WTC11 (cell line): ENCODE results near the gene SLC43A3. TPM values are rescaled to one million over a fixed set of nuclear protein-coding genes. Genes with fewer than 3 reads are reported as not detected.

ENCODE experiments used
- ATAC-seq: fragments of 200-7000 bp; cut with Tn5 transposase; 2 replicates; pipeline ENCODE4 v1.10.0; 2021; ENCODE audit warnings: mild to moderate bottlenecking, moderate library complexity
- CTCF ChIA-PET: fragments of 300-600 bp; sonication (Branson Sonifier 250); formaldehyde crosslinking; loops from one replicate; lab custom pipeline; 2021; ENCODE audit warnings: antibody characterized with exemption; lab: Charles Lee
- POLR2A ChIA-PET: fragments of 350-600 bp; sonication (Branson Sonifier 250); formaldehyde crosslinking; loops from one replicate; lab custom pipeline; 2021; ENCODE audit warnings: antibody characterized with exemption; lab: Charles Lee
- DNase-seq: peaks from one replicate; pipeline ENCODE4 v3.0.0; 2021; ENCODE audit warnings: low spot score
- H3K27ac Mint-ChIP-seq: 2 replicates; pipeline ENCODE4 v1.8.0; 2021; ENCODE audit warnings: mixed read lengths
- H3K27me3 Mint-ChIP-seq: 2 replicates; pipeline ENCODE4 v1.8.0; 2021; ENCODE audit warnings: low read depth, mild to moderate bottlenecking, moderate library complexity, mixed read lengths
- H3K36me3 Mint-ChIP-seq: 2 replicates; pipeline ENCODE4 v1.8.0; 2021; ENCODE audit warnings: mixed read lengths
- H3K4me1 Mint-ChIP-seq: 2 replicates; pipeline ENCODE4 v1.8.0; 2022; ENCODE audit warnings: mixed read lengths
- H3K4me3 Mint-ChIP-seq: 2 replicates; pipeline ENCODE4 v1.8.0; 2021; ENCODE audit warnings: mild to moderate bottlenecking, moderate library complexity, mixed read lengths
- H3K9me3 Mint-ChIP-seq: 2 replicates; pipeline ENCODE4 v1.8.0; 2021; ENCODE audit warnings: mixed read lengths
- CREB1 ChIP-seq: sonication (generic); formaldehyde crosslinking; IDR thresholded peaks from 2 replicates; pipeline ENCODE4 v1.8.0; 2023; ENCODE audit warnings: mild to moderate bottlenecking, missing genetic modification reagents
- ESRRA ChIP-seq: sonication (generic); formaldehyde crosslinking; IDR thresholded peaks from 2 replicates; pipeline ENCODE4 v1.8.1; 2022; ENCODE audit warnings: mild to moderate bottlenecking, missing genetic modification reagents, borderline replicate concordance
- FOXK1 ChIP-seq: sonication (generic); formaldehyde crosslinking; IDR thresholded peaks from 2 replicates; pipeline ENCODE4 v1.8.0; 2022; ENCODE audit warnings: mild to moderate bottlenecking, moderate library complexity, missing genetic modification reagents
- NFE2L1 ChIP-seq: sonication (generic); formaldehyde crosslinking; IDR thresholded peaks from 2 replicates; pipeline ENCODE4 v1.8.1; 2023; ENCODE audit warnings: missing genetic modification reagents
- NFYB ChIP-seq: sonication (generic); formaldehyde crosslinking; conservative IDR thresholded peaks from 2 replicates; pipeline ENCODE4 v1.8.0; 2022; ENCODE audit warnings: low read depth, missing genetic modification reagents
- NR3C1 ChIP-seq: sonication (generic); formaldehyde crosslinking; conservative IDR thresholded peaks from 2 replicates; pipeline ENCODE4 v1.8.1; 2023; ENCODE audit warnings: low read depth, mild to moderate bottlenecking, missing genetic modification reagents
- OVOL2 ChIP-seq: fragments of 250-450 bp; sonication (Bioruptor Pico); IDR thresholded peaks from 2 replicates; pipeline ENCODE4 v1.9.0; 2021; ENCODE audit warnings: mild to moderate bottlenecking, borderline replicate concordance
- SMAD3 ChIP-seq: sonication (generic); formaldehyde crosslinking; IDR thresholded peaks from 2 replicates; pipeline ENCODE4 v1.8.0; 2022; ENCODE audit warnings: missing genetic modification reagents, mild to moderate bottlenecking, borderline replicate concordance
- SOX15 ChIP-seq: fragments of 250-450 bp; sonication (Bioruptor Pico); IDR thresholded peaks from 2 replicates; pipeline ENCODE4 v1.9.0; 2021; ENCODE audit warnings: mild to moderate bottlenecking
- SP1 ChIP-seq: sonication (generic); formaldehyde crosslinking; conservative IDR thresholded peaks from 2 replicates; pipeline ENCODE4 v1.8.1; 2022; ENCODE audit warnings: missing genetic modification reagents
- TCF7 ChIP-seq: sonication (generic); formaldehyde crosslinking; IDR thresholded peaks from 2 replicates; pipeline ENCODE4 v1.8.0; 2022; ENCODE audit warnings: mild to moderate bottlenecking, low read depth, missing genetic modification reagents, moderate library complexity
- TEAD4 ChIP-seq: sonication (generic); formaldehyde crosslinking; IDR thresholded peaks from 2 replicates; pipeline ENCODE4 v1.8.0; 2022; ENCODE audit warnings: mild to moderate bottlenecking, missing genetic modification reagents
- ZNF416 ChIP-seq: fragments of 250-450 bp; sonication (Bioruptor Pico); IDR thresholded peaks from 2 replicates; pipeline ENCODE4 v1.9.0; 2021; ENCODE audit warnings: mild to moderate bottlenecking, inconsistent platforms
- total RNA-seq: library from RNA; stranded (reverse); gene quantifications from 3 replicates; pipeline ENCODE4 v1.2.3, GENCODE V29; 2021
- TF ChIP-seq, protein P1 (sequence below): sonication (generic); formaldehyde crosslinking; IDR thresholded peaks from 2 replicates; pipeline ENCODE4 v1.8.0; 2023; ENCODE audit warnings: mild to moderate bottlenecking, missing genetic modification reagents
- TF ChIP-seq, protein P2 (sequence below): sonication (generic); formaldehyde crosslinking; IDR thresholded peaks from 2 replicates; pipeline ENCODE4 v1.8.1; 2023; ENCODE audit warnings: mild to moderate bottlenecking, missing genetic modification reagents, moderate library complexity
- TF ChIP-seq, protein P3 (sequence below): fragments of 250-450 bp; sonication (Bioruptor Pico); conservative IDR thresholded peaks from 2 replicates; pipeline ENCODE4 v1.9.0; 2021; ENCODE audit warnings: mild to moderate bottlenecking
- TF ChIP-seq, protein P4 (sequence below): sonication (generic); formaldehyde crosslinking; IDR thresholded peaks from 2 replicates; pipeline ENCODE4 v1.8.1; 2023; ENCODE audit warnings: mild to moderate bottlenecking, moderate library complexity, missing genetic modification reagents
- TF ChIP-seq, protein P5 (sequence below): sonication (generic); formaldehyde crosslinking; conservative IDR thresholded peaks from 2 replicates; pipeline ENCODE4 v1.8.1; 2023; ENCODE audit warnings: mild to moderate bottlenecking, low read depth, missing genetic modification reagents, moderate library complexity

SLC43A3 gene
- total RNA-seq, 1 experiment from 2014 or later, result 22.6 TPM

DNA sequence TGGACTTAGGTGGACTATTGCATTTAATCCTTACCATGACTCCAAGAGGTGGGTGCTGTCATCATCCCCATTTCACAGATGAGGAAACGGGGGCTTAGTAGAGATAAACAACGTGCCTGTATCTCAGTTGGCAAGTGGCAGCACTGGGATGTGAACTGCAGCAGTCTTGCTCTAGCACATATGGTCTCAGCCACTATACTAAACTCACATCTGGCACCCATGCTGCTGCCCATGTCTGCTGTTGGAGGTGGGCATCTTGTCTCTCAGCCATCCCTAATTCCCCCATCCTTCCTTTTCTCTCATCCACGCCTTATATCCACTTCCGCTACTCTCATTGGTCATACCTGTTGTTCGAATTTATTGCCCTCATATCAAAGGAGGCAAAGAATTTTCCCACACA, 49.8 kb downstream of the SLC43A3 start:
- ChIA-PET POLR2A (no interaction called here), CTCF (interaction anchor here (0.9 to 2.0 kb wide), 6 partner anchors 12 to 81 kb away, joined by 3 to 11 read pairs (median 4); no protein-coding TSS in a partner anchor)
- TF ChIP-seq SP1 (CRISPR knock-in tag), result no peak
- TF ChIP-seq FOXK1 (CRISPR knock-in tag), result no peak
- no peak for TF ChIP-seq NFE2L1 (CRISPR knock-in tag)
- TF ChIP-seq TCF7 (CRISPR knock-in tag), result no peak
- TF ChIP-seq, protein P1, sequence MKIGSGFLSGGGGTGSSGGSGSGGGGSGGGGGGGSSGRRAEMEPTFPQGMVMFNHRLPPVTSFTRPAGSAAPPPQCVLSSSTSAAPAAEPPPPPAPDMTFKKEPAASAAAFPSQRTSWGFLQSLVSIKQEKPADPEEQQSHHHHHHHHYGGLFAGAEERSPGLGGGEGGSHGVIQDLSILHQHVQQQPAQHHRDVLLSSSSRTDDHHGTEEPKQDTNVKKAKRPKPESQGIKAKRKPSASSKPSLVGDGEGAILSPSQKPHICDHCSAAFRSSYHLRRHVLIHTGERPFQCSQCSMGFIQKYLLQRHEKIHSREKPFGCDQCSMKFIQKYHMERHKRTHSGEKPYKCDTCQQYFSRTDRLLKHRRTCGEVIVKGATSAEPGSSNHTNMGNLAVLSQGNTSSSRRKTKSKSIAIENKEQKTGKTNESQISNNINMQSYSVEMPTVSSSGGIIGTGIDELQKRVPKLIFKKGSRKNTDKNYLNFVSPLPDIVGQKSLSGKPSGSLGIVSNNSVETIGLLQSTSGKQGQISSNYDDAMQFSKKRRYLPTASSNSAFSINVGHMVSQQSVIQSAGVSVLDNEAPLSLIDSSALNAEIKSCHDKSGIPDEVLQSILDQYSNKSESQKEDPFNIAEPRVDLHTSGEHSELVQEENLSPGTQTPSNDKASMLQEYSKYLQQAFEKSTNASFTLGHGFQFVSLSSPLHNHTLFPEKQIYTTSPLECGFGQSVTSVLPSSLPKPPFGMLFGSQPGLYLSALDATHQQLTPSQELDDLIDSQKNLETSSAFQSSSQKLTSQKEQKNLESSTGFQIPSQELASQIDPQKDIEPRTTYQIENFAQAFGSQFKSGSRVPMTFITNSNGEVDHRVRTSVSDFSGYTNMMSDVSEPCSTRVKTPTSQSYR (CRISPR knock-in tag), result no peak
- no peak for TF ChIP-seq CREB1
- TF ChIP-seq, protein P2, sequence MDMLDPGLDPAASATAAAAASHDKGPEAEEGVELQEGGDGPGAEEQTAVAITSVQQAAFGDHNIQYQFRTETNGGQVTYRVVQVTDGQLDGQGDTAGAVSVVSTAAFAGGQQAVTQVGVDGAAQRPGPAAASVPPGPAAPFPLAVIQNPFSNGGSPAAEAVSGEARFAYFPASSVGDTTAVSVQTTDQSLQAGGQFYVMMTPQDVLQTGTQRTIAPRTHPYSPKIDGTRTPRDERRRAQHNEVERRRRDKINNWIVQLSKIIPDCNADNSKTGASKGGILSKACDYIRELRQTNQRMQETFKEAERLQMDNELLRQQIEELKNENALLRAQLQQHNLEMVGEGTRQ (CRISPR knock-in tag), result no peak
- TF ChIP-seq, protein P3, sequence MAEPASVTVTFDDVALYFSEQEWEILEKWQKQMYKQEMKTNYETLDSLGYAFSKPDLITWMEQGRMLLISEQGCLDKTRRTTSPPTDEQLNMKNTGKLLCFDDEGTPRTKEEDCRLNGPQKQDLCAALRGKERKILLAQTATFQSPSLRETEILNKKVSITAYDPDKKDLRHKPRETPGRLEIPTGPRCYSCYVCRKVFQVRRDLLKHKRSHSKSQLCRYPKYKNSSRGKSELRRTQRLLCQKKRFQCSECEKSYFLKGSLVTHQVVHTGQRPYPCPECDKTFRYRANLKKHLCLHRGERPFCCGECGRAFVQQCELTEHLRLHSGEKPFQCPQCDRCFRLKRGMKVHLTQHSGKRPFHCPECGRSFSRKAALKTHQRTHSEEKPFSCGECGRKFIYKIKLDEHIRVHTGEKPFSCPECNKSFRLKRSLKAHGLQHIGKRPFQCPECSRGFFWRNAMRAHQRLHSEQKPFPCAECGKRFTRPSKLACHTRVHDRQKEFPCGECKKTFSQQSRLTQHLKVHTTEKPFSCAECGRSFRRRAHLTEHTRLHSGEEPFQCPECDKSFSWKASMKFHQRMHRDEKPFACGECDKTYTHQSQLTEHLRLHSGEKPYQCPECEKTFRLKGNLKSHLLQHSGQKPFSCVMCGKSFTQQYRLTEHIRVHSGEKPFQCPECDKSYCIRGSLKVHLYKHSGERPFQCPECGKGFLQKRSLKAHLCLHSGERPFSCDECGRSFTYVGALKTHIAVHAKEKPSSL, result no peak
- TF ChIP-seq, protein P4, sequence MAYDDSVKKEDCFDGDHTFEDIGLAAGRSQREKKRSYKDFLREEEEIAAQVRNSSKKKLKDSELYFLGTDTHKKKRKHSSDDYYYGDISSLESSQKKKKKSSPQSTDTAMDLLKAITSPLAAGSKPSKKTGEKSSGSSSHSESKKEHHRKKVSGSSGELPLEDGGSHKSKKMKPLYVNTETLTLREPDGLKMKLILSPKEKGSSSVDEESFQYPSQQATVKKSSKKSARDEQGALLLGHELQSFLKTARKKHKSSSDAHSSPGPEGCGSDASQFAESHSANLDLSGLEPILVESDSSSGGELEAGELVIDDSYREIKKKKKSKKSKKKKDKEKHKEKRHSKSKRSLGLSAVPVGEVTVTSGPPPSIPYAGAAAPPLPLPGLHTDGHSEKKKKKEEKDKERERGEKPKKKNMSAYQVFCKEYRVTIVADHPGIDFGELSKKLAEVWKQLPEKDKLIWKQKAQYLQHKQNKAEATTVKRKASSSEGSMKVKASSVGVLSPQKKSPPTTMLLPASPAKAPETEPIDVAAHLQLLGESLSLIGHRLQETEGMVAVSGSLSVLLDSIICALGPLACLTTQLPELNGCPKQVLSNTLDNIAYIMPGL (CRISPR knock-in tag), result no peak
- no peak for TF ChIP-seq TEAD4 (CRISPR knock-in tag)
- TF ChIP-seq NFYB (CRISPR knock-in tag), result no peak
- no peak for TF ChIP-seq OVOL2 (CRISPR knock-in tag)
- TF ChIP-seq SMAD3 (CRISPR knock-in tag), result no peak
- no peak for TF ChIP-seq ESRRA (CRISPR knock-in tag)
- TF ChIP-seq, protein P5, sequence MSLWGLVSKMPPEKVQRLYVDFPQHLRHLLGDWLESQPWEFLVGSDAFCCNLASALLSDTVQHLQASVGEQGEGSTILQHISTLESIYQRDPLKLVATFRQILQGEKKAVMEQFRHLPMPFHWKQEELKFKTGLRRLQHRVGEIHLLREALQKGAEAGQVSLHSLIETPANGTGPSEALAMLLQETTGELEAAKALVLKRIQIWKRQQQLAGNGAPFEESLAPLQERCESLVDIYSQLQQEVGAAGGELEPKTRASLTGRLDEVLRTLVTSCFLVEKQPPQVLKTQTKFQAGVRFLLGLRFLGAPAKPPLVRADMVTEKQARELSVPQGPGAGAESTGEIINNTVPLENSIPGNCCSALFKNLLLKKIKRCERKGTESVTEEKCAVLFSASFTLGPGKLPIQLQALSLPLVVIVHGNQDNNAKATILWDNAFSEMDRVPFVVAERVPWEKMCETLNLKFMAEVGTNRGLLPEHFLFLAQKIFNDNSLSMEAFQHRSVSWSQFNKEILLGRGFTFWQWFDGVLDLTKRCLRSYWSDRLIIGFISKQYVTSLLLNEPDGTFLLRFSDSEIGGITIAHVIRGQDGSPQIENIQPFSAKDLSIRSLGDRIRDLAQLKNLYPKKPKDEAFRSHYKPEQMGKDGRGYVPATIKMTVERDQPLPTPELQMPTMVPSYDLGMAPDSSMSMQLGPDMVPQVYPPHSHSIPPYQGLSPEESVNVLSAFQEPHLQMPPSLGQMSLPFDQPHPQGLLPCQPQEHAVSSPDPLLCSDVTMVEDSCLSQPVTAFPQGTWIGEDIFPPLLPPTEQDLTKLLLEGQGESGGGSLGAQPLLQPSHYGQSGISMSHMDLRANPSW, result no peak
- TF ChIP-seq SOX15 (CRISPR knock-in tag), result no peak
- TF ChIP-seq NR3C1 (CRISPR knock-in tag), result no peak
- TF ChIP-seq ZNF416, result no peak
- H3K27me3 Mint-ChIP-seq, result peaks cover 36% of the 10 kb centered on the region
- H3K27ac Mint-ChIP-seq, result no peak overlapping the region
- no peaks in the 10 kb centered on the region for H3K36me3 Mint-ChIP-seq
- no peak for ATAC-seq
- DNase-seq, result no peak
- H3K4me3 Mint-ChIP-seq, result peak overlapping the region; percentile 51
- H3K4me1 Mint-ChIP-seq, result peaks cover 2% of the 10 kb centered on the region; the same call in 1 of the 2 replicates
- H3K9me3 Mint-ChIP-seq, result peaks cover 6% of the 10 kb centered on the region
